Subcutaneous adipose tissue (tissue), 4 donors: ENCODE data around the gene CPN2. TPM values are rescaled to one million over a fixed set of nuclear protein-coding genes. Genes with fewer than 3 reads are reported as not detected.

Source experiments
- CTCF ChIP-seq: fragments of 450-650 bp; IDR thresholded peaks from one replicate; pipeline ENCODE4 v1.5.1; 2016; ENCODE audit warnings: low read depth, mild to moderate bottlenecking, control low read depth, antibody characterized with exemption, moderate library complexity
- total RNA-seq, 4 donors: library from RNA; depleted of rRNA; stranded (reverse); fragments of >200 nt; gene quantifications; one replicate each; pipeline ENCODE4 v1.1.0, GENCODE V29; 2016

CPN2 gene
- total RNA-seq, 4 donors from 2014 or later: 0.38 to 0.44 TPM; not detected in 2

DNA sequence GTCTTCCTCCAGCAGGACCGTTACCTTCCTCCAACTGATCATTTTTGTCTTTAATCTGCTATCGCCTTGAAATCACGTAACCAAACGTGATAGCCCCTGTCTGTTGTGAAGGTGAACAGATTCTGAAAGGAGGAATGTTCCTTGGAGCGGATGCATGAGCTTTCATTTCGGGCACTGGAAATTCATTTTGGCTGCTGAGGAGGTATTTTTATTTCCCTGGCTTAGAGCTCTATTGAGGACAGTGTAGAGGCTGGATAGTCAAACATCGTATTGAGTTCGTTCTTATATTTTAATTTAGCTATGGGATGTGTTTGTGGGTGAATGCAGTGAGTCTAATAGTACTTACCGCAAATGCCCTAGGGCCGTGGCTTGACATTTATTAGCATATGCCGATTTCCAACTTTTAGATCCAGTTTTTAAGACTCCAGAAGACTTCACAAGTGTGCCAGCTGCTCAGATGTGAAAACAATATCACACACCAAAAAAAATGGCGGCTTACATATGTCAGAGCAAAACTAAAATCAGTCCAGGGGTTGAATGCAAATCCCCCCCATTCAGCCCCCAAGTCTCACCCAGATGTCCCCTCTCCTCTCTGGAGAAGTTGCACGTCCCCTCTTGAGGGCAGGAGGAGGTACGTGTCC, 22.1 kb downstream of the CPN2 start:
- no peak for TF ChIP-seq CTCF

DNA sequence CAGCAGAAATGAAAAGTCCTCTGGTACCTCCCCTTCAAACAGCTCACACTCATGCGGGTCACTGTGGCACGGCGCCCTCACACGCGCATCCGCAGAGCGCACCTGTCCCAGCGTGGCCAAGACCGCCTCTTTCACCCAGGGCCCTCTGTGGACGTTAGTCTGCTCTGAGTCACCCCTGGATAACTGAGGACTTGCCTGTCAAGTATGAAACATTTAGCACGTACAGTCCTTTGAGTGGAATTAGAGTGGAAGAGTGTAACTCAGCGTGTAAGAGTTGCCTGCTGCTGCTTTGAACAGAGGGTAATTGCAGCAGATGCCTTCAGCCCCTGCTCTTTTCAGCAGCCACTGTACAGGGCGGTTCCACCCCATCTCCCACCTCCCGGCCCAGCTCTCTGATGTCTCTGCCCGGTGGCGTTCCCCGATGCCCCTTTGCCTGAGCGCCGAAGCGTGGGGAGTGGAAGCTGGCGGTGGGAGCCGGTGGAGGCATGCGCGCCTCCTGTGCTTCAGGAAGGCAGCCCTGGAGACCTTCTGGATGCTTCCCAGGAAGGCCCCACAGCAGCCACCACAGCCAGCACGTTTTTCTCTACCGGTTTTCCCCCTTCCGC, 23.0 kb downstream of the CPN2 start:
- TF ChIP-seq CTCF: no peak

GRCh38 chr3:194327218-194328052, 23.7 kb downstream of the CPN2 start:
- TF ChIP-seq CTCF: no peak

DNA sequence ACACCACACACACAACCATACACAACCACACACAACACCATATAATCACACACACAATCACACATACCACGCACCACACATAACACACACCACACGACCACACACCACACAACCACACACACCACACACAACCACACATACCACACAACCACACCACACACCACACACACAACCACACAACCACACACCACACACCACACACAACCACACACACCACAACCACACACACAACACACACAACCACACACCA, 24.2 kb downstream of the CPN2 start:
- TF ChIP-seq CTCF: no peak

GRCh38 chr3:194326192-194326967, 24.7 kb downstream of the CPN2 start:
- no peak for TF ChIP-seq CTCF

- no peak for TF ChIP-seq CTCF
These were observed 25.5 kb downstream of the CPN2 start for GRCh38 chr3:194325424-194326153.
